Measurements from ENCODE around the gene WASHC4.

DNA sequence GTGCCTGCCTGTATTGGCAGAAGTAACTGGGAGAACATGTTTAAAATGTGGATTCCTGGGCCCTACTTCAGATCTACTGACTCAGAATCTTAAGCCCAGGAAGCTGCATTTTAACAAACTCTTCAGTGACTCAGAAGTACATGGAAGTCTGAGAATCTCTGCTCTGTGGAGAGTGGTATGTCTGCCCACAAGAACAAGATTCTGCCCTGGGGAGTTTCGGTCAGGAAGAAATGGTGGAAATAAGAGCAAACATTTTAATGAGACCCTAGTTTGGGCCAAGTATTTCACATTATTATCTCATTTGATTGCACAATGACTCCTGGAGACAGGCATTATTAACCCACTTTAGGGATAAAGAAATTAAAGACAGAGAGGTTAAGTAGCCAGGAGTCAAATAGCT, 31.4 kb upstream of the WASHC4 start:
- TF ChIP-seq CTCF (IDR thresholded peaks at IDR 0.05; ENCODE audit: low read depth, low read length, missing input control) (no peak), RXRA (IDR thresholded peaks at IDR 0.05) (no peak), RAD21 (IDR thresholded peaks at IDR 0.05) (no peak), SP1 (IDR thresholded peaks at IDR 0.05) (no peak), GABPA (IDR thresholded peaks at IDR 0.05 in 1 of 2, conservative IDR thresholded peaks at IDR 0.05 in 1 of 2) (no peak), EGR1 (IDR thresholded peaks at IDR 0.05; ENCODE audit: low read depth in 2 of 2) (no peak), ZBTB33 (IDR thresholded peaks at IDR 0.05) (no peak), JUND (IDR thresholded peaks at IDR 0.05) (no peak), FOXA1 (IDR thresholded peaks at IDR 0.05) (no peak), TAF1 (conservative IDR thresholded peaks at IDR 0.05) (no peak)
